Activated CD4-positive, alpha-beta T cell treated with anti-CD3 and anti-CD28 coated beads, Interleukin-2, amount 50 U/mL, for 16 hours (primary cell): ENCODE data around the gene CARS2.
A peak's percentile ranks its signal among the peaks of the same experiment; 100 is the strongest.

ENCODE experiments used
- DNase-seq: peaks from one replicate; pipeline ENCODE4 v3.0.0-alpha.2; 2020

Gene CARS2

GRCh38 chr13:110649551-110649950 lies 56.4 kb downstream of the CARS2 start:
- DNase-seq: no peak

DNA sequence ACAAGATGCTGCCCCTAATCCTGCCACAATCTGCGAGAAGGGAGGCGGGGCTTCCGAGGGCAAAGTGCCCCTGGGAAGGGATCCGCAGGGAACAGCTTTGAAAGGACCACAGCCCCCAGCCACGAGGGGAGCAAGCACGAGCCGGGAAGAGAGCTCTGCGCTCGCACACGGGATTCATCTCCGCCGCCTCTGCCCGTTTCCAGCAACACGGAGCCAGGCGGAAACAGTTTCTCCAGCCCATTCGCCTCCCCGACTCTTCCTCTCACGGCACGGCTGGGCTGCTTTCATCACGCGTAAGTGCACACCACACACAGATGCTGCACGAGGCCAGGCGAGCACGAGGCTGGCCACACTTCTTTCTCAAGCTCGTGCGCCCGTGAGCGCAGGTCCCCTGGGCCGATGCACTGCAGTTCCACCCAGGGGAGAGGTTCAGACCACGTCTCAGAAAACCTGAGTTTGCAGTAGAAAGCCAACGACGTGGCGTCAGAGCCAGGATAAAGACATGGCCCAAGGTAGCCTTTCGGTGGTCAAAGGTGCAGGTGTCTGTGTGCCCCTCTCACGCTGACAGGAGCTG lies 57.0 kb downstream of the CARS2 start:
- DNase-seq: no peak

DNA sequence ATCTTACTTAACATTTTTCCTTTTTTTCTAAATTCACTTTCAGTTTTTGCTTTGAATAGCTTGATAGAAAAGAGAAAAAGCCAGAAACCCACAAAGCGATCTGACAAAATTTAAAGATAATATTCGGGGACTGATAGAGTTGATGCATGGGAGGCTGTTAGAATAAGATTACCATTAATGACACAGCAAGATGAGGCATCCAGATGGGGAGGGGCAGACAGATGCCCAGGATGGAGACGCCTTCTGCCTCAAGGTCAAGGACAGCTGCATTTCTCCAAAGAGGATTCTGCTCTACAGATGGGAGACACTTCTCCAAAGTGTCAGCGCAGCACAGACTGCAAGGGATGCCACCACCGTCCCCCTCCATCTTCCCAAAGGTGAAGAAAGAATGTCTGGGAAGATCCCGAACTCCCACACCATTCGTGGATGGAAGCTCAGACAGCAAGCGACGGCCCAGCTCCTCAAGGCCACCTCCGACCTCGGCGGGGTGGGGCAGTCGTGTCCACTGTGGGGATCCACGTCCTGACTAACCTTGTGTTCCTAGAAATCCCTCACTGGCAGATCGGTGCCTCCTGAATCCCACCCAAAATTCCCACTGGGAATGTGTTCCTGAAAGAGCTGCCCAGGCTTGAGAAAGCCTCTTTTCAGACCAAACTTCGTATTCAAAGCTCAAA lies 57.6 kb downstream of the CARS2 start:
- DNase-seq: no peak

GRCh38 chr13:110647365-110647737 lies 58.6 kb downstream of the CARS2 start:
- no peak for DNase-seq

DNA sequence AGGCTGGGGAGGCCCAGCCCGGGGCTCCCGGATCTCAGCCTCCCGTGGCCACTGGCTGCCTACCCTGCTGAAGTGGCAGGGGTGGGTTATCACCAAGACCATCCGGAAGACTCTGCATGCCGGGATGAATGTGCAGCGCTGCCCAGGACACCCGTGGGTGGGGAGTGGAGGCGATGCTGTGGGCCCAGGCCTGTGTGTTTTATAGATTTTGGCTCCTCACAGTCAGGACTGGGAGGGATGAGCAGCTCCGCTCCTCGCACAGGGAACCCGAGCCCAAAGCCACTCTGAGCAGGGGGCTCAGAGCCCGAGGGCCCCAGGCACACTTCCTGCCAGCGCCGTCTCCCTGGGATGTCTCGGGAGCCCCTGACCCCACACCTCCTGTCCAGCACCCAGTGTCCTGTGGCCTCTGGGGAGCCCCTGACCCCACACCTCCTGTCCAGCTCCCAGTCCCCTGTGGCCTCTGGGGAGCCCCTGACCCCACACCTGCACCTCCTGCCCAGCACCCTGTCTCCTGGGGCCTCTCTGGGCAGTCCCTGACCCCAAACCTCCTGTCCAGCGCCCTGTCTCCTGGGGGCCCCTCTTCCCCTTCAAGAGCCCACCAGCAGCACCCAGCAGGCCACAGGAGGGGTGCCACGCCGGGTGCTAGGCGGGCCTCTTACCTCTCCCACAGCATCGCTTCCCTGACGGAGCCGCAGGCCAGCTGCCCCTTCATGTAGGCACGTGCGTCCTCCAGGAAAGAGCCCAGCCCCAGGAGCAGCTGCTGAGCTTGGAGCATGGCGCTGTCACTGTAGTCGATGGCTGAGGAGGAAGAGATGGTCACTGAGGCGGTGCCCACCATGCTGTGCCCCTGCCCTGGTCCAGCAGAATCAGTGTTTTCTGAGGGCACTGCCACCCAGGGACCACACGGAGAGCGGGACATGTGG lies 59.2 kb downstream of the CARS2 start:
- DNase-seq: no peak

GRCh38 chr13:110645750-110646149 lies 60.2 kb downstream of the CARS2 start:
- DNase-seq: no peak

DNA sequence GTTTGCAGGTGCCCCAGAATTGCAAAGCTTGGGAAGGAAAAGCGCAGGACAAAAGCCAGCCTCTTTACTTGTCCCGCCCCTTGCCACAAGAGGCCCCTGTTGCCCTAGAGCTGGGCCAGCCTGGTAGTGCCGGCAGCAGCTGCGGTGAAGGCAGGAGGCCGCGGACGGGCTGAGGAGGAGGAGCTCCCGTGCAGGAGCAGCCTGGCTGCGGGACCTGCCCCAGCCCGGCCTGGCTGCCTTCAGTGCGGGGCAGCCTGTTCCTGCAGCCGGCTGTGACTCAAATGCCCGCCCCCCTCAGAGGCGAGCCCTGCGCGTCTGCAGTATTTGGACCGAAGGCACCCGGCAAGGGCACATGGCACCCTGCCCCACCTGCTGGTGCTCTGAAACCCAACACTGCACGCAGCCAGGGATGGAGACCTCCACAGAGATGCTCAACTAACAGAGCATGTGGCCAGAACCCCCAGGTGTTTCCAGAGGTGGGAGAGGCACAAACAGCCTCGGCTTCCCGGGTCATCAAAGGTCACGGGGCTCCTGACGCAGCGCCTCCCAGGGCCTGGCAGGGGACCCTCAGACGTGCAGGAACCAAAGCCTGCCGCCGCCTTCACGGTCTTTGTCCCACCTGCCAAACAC lies 60.9 kb downstream of the CARS2 start:
- DNase-seq: peak; percentile 64

DNA sequence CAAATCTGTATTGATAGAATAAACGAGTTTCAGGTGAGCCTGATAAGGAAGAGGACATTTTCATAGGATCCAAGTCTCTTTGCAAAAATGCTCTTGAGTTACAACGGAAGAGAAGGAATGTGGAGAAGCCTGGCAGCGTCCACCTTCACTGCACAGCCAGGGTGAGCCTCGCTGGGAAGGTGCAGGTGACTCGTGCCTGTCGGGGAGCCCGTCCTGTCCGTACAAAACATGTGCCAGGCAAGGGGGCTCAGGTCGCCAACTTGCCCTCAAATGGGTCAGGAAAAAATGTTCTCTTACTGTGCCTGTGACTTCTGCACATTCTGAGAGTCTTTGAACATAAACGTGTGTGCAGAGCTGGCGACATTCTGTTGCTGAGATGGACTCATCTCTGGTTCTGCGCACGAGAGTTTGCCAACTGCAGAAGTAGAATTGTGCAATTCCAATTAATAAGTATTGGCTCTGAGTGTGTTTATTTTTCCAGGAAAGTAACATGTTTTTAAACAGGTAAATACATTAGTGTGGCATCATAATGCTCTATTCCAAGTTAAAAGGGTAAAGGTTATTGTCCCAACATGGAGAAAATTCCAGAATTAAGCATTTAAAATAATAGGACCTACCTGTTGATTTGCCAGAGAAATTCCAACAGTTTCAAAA lies 62.0 kb downstream of the CARS2 start:
- no peak for DNase-seq

DNA sequence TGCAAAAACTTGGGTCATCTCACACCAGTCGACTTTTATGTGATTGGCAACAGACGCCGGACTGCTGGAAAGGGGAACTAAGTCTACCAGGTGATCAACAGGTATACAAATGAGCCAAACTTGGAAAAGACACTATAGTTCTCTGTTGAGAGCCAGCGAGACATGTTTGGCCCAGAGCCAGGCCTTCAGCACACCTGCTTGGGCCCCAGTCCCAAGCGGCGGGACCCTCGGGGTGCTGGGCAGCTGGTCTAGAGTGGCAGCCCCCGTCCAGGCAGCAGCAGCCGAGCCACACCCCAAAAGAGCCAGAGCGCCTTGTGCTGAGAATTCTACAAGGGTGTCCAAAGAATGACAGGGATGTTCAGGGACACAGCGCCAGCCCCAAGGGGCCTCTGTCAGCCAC lies 62.6 kb downstream of the CARS2 start:
- no peak for DNase-seq

GRCh38 chr13:110642291-110642981 lies 63.5 kb downstream of the CARS2 start:
- DNase-seq: no peak

DNA sequence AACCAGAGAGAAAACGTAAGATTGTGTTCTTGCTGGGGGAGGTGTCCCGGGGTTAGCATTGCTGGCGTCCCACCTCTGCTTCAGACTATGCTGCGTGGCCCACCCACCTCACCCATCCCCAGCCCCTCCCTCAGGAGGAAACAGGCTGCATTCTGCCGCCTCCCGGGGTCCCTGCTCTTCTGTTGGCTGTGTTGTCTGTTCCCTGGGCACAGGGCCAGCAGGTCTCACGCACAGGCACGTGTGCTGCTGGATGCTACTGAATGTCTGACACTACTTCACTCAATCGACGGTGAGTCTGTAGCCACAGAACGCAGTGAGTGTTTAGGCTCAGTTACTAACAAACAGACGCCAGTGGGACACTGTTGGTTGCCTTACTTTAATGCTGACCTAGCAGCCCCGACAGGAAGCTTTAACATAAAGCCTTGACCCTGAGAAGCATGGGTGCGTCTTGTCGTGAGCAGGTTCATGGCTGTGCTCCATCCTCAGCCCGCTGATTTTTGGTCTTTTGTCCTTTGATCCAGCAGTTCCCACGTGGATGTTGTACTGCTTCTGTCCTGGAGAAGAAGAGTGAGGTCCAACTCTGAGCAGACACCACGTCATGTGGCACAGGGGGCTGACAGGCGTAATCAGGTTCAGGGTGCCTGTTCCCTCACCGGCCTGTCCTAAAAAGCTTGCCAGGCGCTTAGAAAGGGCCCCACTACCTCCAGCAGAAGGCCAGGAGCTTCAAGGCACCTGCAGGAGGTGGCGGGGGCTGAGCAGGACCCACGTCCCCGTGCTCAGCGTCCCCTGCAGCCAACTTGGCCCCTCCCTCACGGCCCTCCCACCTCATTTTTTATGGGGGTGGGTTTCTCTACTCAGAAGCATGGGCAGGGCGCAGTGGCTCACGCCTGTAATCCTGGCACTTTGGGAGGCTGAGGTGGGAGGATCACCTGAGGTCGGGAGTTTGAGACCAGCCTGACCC lies 64.6 kb downstream of the CARS2 start:
- DNase-seq: no peak

- no peak for DNase-seq
These were observed 65.3 kb downstream of the CARS2 start for GRCh38 chr13:110640591-110641029.

DNA sequence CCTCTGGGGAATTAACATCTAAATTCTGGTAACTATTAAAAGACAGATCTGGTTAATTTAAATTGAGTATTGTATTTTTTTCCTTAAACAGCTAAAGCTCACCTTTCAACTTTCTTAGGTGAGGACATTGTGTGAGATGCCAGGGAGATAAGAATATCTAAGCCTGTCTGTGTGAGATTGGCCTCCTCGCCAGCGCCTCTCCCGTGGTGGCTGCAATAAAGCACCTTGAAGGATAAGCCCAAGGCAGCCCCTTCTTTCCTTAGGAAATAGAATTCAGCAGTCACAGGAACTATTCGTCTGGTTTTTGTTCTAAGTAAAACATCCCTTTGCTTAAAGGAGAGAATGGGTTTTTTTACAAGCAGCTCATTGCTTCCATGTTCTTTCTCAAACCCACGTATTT lies 66.0 kb downstream of the CARS2 start:
- no peak for DNase-seq

DNA sequence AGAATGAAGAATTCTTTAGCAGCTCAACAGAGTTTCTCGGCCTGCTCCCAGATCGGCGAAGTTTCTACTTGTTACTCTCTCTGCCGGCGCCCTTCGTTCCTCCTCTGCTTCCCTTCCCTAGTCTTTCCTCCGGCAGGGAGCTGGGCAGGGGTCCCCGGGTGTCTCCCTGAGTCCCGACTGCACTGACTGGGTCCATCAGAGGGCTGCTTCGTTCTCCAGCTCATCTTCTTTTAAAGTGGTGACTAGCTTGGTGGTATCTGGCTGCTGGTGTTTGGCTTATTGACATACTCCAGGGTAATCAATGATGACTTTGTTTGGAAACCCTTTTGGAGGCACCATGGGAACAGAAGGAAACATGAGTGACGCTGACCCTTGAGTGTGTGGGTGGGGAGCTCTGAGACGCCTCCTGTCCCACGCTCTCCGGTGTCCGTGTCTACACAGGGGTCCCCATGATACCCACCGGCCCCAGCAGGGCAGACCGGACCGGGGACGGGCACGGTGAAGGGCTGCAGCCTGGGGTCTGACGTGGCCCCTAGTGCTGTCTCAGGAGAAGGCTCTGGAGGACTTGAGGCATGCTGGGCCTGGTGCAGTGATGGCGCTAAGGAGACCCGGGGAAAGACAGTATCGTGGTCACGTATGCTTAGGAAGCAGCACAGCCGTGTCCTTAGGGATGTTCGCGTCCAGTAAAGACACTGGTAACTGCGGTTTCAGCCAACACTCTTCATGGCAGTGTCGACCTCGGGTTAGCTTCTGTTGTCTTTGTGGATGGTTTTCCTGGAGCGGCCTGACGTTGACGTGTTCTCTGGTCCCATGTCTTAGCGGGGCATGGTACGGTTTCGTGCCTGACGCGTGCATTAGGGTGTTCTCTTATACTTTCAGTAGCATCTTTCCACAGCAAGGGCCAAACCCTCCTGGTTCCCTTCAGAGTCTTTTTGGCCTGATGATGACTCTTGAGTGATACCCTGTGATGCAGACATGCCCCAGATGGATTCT lies 66.8 kb downstream of the CARS2 start:
- DNase-seq: no peak

DNA sequence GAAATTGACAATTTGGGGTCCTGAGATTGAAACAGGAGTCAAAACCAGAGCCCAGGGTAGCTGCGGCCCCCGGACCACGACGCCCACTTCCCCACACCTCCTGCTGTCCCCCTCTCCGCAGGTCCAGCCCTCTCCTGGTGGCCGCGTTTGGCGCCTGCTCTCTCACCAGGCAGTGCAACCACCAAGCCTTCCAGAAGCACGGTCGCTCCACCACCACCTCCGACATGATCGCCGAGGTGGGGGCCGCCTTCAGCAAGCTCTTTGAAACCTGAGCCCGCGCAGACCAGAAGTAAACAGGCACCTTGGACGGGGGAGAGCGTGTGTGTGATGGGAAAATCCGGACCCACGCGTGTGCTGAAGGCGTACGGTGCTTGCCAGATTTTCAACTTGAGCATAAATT lies 67.7 kb downstream of the CARS2 start:
- no peak for DNase-seq

DNA sequence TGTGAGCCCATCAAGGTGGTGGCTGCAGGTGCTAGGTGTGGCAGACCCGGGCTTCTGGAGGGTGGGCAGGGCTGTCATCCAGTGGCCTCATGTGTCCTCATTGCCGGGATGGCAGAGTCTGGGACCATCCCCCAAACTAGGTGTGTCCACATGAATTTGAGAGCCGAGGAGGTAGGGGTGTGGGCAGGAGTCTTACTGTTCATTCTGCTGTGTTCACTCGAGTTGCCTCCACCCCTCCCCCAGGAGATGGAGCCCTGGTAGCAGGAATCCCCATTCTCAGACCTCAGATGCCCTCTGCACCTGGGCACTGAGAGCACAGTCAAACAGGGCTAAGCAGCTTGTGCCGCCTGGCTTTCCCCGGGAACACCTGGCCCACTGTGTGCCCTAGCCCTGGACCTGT lies 68.2 kb downstream of the CARS2 start:
- no peak for DNase-seq

DNA sequence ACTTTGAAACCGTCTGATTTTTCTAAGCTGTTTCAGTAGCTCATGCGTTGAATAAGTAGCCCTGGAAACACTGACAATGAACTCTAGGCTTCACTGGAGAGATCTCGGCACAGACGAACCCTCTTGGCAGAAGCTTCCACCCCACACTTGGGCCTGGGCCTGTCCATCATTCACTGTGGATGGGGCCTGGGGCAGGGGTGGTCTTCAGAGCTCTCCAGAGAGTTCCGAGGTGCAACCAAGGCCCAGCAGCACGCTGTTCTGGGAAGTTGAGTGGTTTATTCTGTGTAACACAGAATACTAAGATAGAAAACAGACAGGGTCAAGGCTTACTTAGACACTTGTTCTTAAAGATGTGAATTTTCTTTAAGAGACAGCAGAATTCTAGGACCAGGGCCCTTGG lies 68.6 kb downstream of the CARS2 start:
- no peak for DNase-seq

GRCh38 chr13:110636701-110637201 lies 69.2 kb downstream of the CARS2 start:
- no peak for DNase-seq

DNA sequence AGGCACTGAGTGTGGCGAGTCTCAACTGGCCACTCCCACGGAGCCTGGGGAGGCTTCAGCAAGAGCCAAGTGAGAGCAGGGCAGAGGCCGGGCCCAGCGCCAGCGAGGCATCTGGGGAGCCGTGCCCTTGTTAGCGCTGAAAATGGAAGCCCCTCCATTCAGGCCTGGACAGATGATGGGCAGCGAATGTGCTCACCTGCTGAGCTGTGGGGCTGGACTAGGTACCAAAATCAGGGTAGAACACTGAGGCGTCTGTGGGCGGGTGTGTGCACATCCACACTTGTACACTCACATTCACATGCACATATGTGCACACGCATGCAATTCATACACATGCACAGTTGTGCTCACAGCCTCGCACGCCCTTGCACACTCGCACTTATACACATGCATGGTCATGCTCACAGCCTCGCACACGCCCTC lies 69.9 kb downstream of the CARS2 start:
- DNase-seq: no peak
